Measurements from ENCODE around the gene NSD2.

The NSD2 gene

DNA sequence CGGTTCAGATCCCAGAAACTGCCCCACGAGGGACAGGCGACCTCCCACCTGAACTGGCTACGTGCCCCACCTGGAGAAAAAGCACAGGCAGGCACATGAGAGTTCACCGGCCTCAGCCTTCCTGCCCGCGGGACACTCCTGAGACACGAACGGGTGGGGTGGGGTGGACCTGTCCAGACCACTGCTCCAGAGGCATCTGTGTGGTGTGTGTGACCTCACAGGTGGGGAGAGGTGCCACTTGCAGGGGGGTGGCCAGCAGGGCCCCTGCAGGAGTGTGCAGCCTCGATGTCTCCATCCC, 119.1 kb downstream of the NSD2 start:
- Histone ChIP-seq H3K9me2 (replicated peaks; ENCODE audit: insufficient read depth, low read length) (no peaks in the 10 kb centered on the region), H4K20me1 (ENCODE audit: low read depth, low read length) (no peaks in the 10 kb centered on the region; the same call in 1 of the 2 replicates), H2AFZ (ENCODE audit: low read depth, low read length, severe bottlenecking) (no peak overlapping the region)

DNA sequence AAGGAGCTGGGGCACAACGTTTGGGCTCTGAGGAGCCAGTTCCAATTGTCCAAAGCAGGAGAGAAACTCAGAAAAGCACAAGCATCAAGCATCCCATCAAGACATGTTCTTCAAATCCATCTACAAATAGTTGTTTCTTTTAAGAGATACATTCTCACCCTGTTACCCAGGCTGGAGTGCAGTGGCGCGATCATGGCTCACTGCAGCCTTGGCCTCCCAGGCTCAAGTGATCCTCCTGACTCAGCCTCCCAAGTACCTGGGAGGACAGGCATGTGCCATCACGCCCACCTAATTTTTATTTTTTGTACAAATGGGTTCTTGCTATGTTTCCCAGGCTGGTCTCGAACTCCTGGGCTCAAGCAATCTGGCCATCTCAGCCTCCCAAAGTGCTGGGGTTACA, 119.5 kb downstream of the NSD2 start:
- no peak overlapping the region for H3K4me3 ChIP-seq (ENCODE audit: insufficient read depth, low read length, poor library complexity, severe bottlenecking)
- no peaks in the 10 kb centered on the region for H3K36me3 ChIP-seq (ENCODE audit: low read length)
- no peaks in the 10 kb centered on the region for H3K9me2 ChIP-seq (replicated peaks; ENCODE audit: insufficient read depth, low read length)
- H3K9ac ChIP-seq (ENCODE audit: low read length), result no peak overlapping the region
- H3K4me2 ChIP-seq (ENCODE audit: low read depth, low read length, poor library complexity, severe bottlenecking), result no peak overlapping the region
- H3K27me3 ChIP-seq (ENCODE audit: low read length), result no peaks in the 10 kb centered on the region
- H3K79me2 ChIP-seq (ENCODE audit: insufficient read depth, low read length), result peaks cover 43% of the 10 kb centered on the region
- no peaks in the 10 kb centered on the region; the same call in 1 of the 2 replicates for H4K20me1 ChIP-seq (ENCODE audit: low read depth, low read length)
- H3F3A ChIP-seq (ENCODE audit: insufficient read depth), result no peaks in the 10 kb centered on the region
- no peak overlapping the region for H2AFZ ChIP-seq (ENCODE audit: low read depth, low read length, severe bottlenecking)
- no peak overlapping the region for H3K27ac ChIP-seq (ENCODE audit: low read depth, low read length)
- no peak for TF ChIP-seq EZH2phosphoT487 (conservative IDR thresholded peaks at IDR 0.05; ENCODE audit: low read length)
- TF ChIP-seq, protein P1, sequence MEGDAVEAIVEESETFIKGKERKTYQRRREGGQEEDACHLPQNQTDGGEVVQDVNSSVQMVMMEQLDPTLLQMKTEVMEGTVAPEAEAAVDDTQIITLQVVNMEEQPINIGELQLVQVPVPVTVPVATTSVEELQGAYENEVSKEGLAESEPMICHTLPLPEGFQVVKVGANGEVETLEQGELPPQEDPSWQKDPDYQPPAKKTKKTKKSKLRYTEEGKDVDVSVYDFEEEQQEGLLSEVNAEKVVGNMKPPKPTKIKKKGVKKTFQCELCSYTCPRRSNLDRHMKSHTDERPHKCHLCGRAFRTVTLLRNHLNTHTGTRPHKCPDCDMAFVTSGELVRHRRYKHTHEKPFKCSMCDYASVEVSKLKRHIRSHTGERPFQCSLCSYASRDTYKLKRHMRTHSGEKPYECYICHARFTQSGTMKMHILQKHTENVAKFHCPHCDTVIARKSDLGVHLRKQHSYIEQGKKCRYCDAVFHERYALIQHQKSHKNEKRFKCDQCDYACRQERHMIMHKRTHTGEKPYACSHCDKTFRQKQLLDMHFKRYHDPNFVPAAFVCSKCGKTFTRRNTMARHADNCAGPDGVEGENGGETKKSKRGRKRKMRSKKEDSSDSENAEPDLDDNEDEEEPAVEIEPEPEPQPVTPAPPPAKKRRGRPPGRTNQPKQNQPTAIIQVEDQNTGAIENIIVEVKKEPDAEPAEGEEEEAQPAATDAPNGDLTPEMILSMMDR (IDR thresholded peaks at IDR 0.05; ENCODE audit: insufficient read depth, low read length, poor library complexity, severe bottlenecking), result no peak
- H3K9me3 ChIP-seq (ENCODE audit: insufficient read depth, low read length), result no peaks in the 10 kb centered on the region

More for the DNA sequence above, 119.1 kb downstream of the NSD2 start:
- Histone ChIP-seq H3K9me3 (ENCODE audit: insufficient read depth, low read length) (no peaks in the 10 kb centered on the region), H3F3A (ENCODE audit: insufficient read depth) (no peaks in the 10 kb centered on the region), H3K79me2 (ENCODE audit: insufficient read depth, low read length) (peaks cover 39% of the 10 kb centered on the region), H3K9ac (ENCODE audit: low read length) (no peak overlapping the region), H3K36me3 (ENCODE audit: low read length) (no peaks in the 10 kb centered on the region), H3K4me2 (ENCODE audit: low read depth, low read length, poor library complexity, severe bottlenecking) (no peak overlapping the region), H3K27me3 (ENCODE audit: low read length) (no peaks in the 10 kb centered on the region), H3K4me3 (ENCODE audit: insufficient read depth, low read length, poor library complexity, severe bottlenecking) (no peak overlapping the region), H3K27ac (ENCODE audit: low read depth, low read length) (no peak overlapping the region)
- TF ChIP-seq, protein P1 (IDR thresholded peaks at IDR 0.05; ENCODE audit: insufficient read depth, low read length, poor library complexity, severe bottlenecking), result no peak
- no peak for TF ChIP-seq EZH2phosphoT487 (conservative IDR thresholded peaks at IDR 0.05; ENCODE audit: low read length)

DNA sequence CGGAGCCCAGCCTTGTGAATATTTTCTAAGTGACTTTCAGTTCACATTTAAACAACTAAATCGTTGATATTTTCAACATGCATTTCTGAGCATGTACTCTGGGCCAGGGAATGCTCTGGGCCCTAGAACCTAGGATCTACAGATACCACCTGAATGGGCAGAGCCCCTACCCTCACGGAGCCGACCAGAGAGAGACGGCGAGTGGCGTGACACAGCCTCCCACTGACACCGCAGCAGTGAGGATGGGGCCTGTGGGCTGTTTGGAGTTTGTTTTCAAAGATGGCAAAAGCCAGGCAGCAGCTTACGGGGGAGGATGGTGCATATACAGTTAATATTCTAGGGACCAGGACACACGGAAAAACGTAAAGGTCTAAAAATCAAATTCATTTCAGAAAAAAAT, 119.9 kb downstream of the NSD2 start:
- Histone ChIP-seq H4K20me1 (ENCODE audit: low read depth, low read length) (no peaks in the 10 kb centered on the region; the same call in 1 of the 2 replicates), H3K4me2 (ENCODE audit: low read depth, low read length, poor library complexity, severe bottlenecking) (no peak overlapping the region), H3K79me2 (ENCODE audit: insufficient read depth, low read length) (peaks cover 47% of the 10 kb centered on the region), H3K27ac (ENCODE audit: low read depth, low read length) (no peak overlapping the region), H3K9me3 (ENCODE audit: insufficient read depth, low read length) (no peaks in the 10 kb centered on the region), H3K36me3 (ENCODE audit: low read length) (no peaks in the 10 kb centered on the region), H3K4me3 (ENCODE audit: insufficient read depth, low read length, poor library complexity, severe bottlenecking) (no peak overlapping the region), H3K9me2 (replicated peaks; ENCODE audit: insufficient read depth, low read length) (no peaks in the 10 kb centered on the region), H3K9ac (ENCODE audit: low read length) (no peak overlapping the region), H3K27me3 (ENCODE audit: low read length) (no peaks in the 10 kb centered on the region), H2AFZ (ENCODE audit: low read depth, low read length, severe bottlenecking) (no peak overlapping the region), H3F3A (ENCODE audit: insufficient read depth) (no peaks in the 10 kb centered on the region)
- TF ChIP-seq EZH2phosphoT487 (conservative IDR thresholded peaks at IDR 0.05; ENCODE audit: low read length), result no peak
- TF ChIP-seq, protein P1 (IDR thresholded peaks at IDR 0.05; ENCODE audit: insufficient read depth, low read length, poor library complexity, severe bottlenecking), result no peak

All from SU-DHL-6 (cell line).